H9 (cell line): ENCODE measurements around the gene GPR37L1. TPM values are rescaled to one million over a fixed set of nuclear protein-coding genes. Genes with fewer than 3 reads are reported as not detected.

Source experiments
- DNase-seq: peaks from one replicate; pipeline ENCODE4 v3.0.0-alpha.2; 2017
- H2AFZ ChIP-seq: one replicate; pipeline ENCODE4 v1.6.1; 2013; ENCODE audit warnings: mild to moderate bottlenecking, low read length, control low read depth, moderate library complexity
- H2AK5ac ChIP-seq: 2 replicates; pipeline ENCODE4 v1.6.1; 2013; ENCODE audit warnings: low read length, control low read depth, mixed read lengths; ENCODE audit not compliant: insufficient read length
- H2BK120ac ChIP-seq: one replicate; pipeline ENCODE4 v1.6.1; 2013; ENCODE audit warnings: low read depth, mild to moderate bottlenecking, low read length, control low read depth, inconsistent platforms; ENCODE audit not compliant: poor library complexity, severe bottlenecking
- H2BK12ac ChIP-seq: 2 replicates; pipeline ENCODE4 v1.6.1; 2013; ENCODE audit warnings: low read length, control low read depth, mixed read lengths, low read depth; ENCODE audit not compliant: insufficient read length
- H2BK15ac ChIP-seq: 2 replicates; pipeline ENCODE4 v1.6.1; 2013; ENCODE audit warnings: low read depth, low read length, control low read depth
- H2BK20ac ChIP-seq: one replicate; pipeline ENCODE4 v1.6.1; 2013; ENCODE audit warnings: low read depth, mild to moderate bottlenecking, low read length, control low read depth, inconsistent platforms; ENCODE audit not compliant: poor library complexity, severe bottlenecking
- H2BK5ac ChIP-seq: 2 replicates; pipeline ENCODE4 v1.6.1; 2013; ENCODE audit warnings: low read length, control low read depth, mixed read lengths; ENCODE audit not compliant: insufficient read length
- H3K14ac ChIP-seq: 2 replicates; pipeline ENCODE4 v1.6.1; 2013; ENCODE audit warnings: low read length, control low read depth; ENCODE audit not compliant: insufficient read depth
- H3K18ac ChIP-seq: 2 replicates; pipeline ENCODE4 v1.6.1; 2013; ENCODE audit warnings: low read depth, mild to moderate bottlenecking, mixed read lengths, low read length, control low read depth; ENCODE audit not compliant: insufficient read length
- H3K23ac ChIP-seq: 2 replicates; pipeline ENCODE4 v1.6.1; 2013; ENCODE audit warnings: low read length, control low read depth, mixed read lengths, low read depth; ENCODE audit not compliant: insufficient read length
- H3K23me2 ChIP-seq: 2 replicates; pipeline ENCODE4 v1.6.1; 2013; ENCODE audit warnings: low read depth, mild to moderate bottlenecking, mixed read lengths, low read length, control low read depth; ENCODE audit not compliant: insufficient read length, poor library complexity, severe bottlenecking
- H3K27ac ChIP-seq: 2 replicates; pipeline ENCODE4 v1.5.1; 2013; ENCODE audit warnings: low read length, control low read depth, mixed read lengths, low read depth; ENCODE audit not compliant: insufficient read length
- H3K27me3 ChIP-seq: 2 replicates; pipeline ENCODE4 v1.6.1; 2013; ENCODE audit warnings: low read length, control low read depth, inconsistent platforms; ENCODE audit not compliant: insufficient read depth
- H3K4ac ChIP-seq: 2 replicates; pipeline ENCODE4 v1.6.1; 2013; ENCODE audit warnings: low read depth, mild to moderate bottlenecking, control low read depth, inconsistent platforms, low read length, moderate library complexity
- H3K4me1 ChIP-seq: 2 replicates; pipeline ENCODE4 v1.6.1; 2013; ENCODE audit warnings: low read length, control low read depth, inconsistent platforms; ENCODE audit not compliant: insufficient read depth
- H3K4me2 ChIP-seq: 2 replicates; pipeline ENCODE4 v1.6.1; 2013; ENCODE audit warnings: low read length, control low read depth, mixed read lengths; ENCODE audit not compliant: insufficient read length, insufficient read depth
- H3K56ac ChIP-seq: 2 replicates; pipeline ENCODE4 v1.6.1; 2013; ENCODE audit warnings: low read depth, mild to moderate bottlenecking, mixed read lengths, low read length, control low read depth; ENCODE audit not compliant: insufficient read length
- H3K79me1 ChIP-seq: 2 replicates; pipeline ENCODE4 v1.6.1; 2013; ENCODE audit warnings: low read depth, mild to moderate bottlenecking, moderate library complexity, low read length, control low read depth, inconsistent platforms; ENCODE audit not compliant: insufficient read depth, poor library complexity, severe bottlenecking
- H3K79me2 ChIP-seq: 2 replicates; pipeline ENCODE4 v1.6.1; 2013; ENCODE audit warnings: low read length, control low read depth, inconsistent platforms; ENCODE audit not compliant: insufficient read depth
- H3K9ac ChIP-seq: 2 replicates; pipeline ENCODE4 v1.6.1; 2013; ENCODE audit warnings: low read length, control low read depth, mixed read lengths; ENCODE audit not compliant: insufficient read length; ENCODE audit errors: extremely low read depth
- H3K9me3 ChIP-seq: one replicate; pipeline ENCODE4 v1.6.1; 2013; ENCODE audit warnings: low read depth, low read length, inconsistent platforms; ENCODE audit not compliant: control insufficient read depth
- H3T11ph ChIP-seq: one replicate; pipeline ENCODE4 v1.6.1; 2013; ENCODE audit warnings: mild to moderate bottlenecking, low read length, control low read depth, inconsistent platforms
- H4K20me1 ChIP-seq: one replicate; pipeline ENCODE4 v1.6.1; 2013; ENCODE audit not compliant: control insufficient read depth, insufficient read length, insufficient read depth
- H4K5ac ChIP-seq: 2 replicates; pipeline ENCODE4 v1.6.1; 2013; ENCODE audit warnings: low read depth, mild to moderate bottlenecking, mixed read lengths, low read length, control low read depth; ENCODE audit not compliant: insufficient read length
- H4K8ac ChIP-seq: replicated peaks from 2 replicates; pipeline ENCODE4 v1.6.1; 2013; ENCODE audit warnings: low read length, control low read depth, mixed read lengths, low read depth; ENCODE audit not compliant: insufficient read length
- H4K91ac ChIP-seq: 2 replicates; pipeline ENCODE4 v1.6.1; 2013; ENCODE audit warnings: low read depth, mild to moderate bottlenecking, moderate library complexity, mixed read lengths, low read length, control low read depth; ENCODE audit not compliant: insufficient read length
- H3K27ac Mint-ChIP-seq, 3 experiments: 2 replicates in 2 of 3; 3 replicates in 1 of 3; pipeline ENCODE4 v1.8.0; 2020 to 2021; ENCODE audit warnings: mixed read lengths in 3 of 3, mild to moderate bottlenecking in 1 of 3, moderate library complexity in 1 of 3
- H3K27me3 Mint-ChIP-seq: 2 replicates; pipeline ENCODE4 v1.8.0; 2021; ENCODE audit warnings: low read depth, mild to moderate bottlenecking, moderate library complexity, mixed read lengths
- H3K36me3 Mint-ChIP-seq, 3 experiments: 2 replicates in 2 of 3; 3 replicates in 1 of 3; pipeline ENCODE4 v1.8.0; 2020 to 2021; ENCODE audit warnings: low read depth in 3 of 3, mixed read lengths in 3 of 3; ENCODE audit not compliant: insufficient read depth in 1 of 3
- H3K4me1 Mint-ChIP-seq, 2 experiments: 2 replicates each; pipeline ENCODE4 v1.8.0; 2020; ENCODE audit warnings: mixed read lengths in 2 of 2
- H3K4me3 Mint-ChIP-seq, 2 experiments: 2 replicates in 1 of 2; 3 replicates in 1 of 2; pipeline ENCODE4 v1.8.0; 2020 to 2021; ENCODE audit warnings: mild to moderate bottlenecking in 2 of 2, mixed read lengths in 2 of 2, moderate library complexity in 1 of 2
- H3K9me3 Mint-ChIP-seq, 2 experiments: 2 replicates in 1 of 2; 3 replicates in 1 of 2; pipeline ENCODE4 v1.8.0; 2020; ENCODE audit warnings: mild to moderate bottlenecking in 2 of 2, mixed read lengths in 2 of 2, moderate library complexity in 1 of 2
- CTCF ChIP-seq: fragments of 200-600 bp; sonication (generic); conservative IDR thresholded peaks from 3 replicates; pipeline ENCODE4 v1.8.0; 2021; ENCODE audit warnings: antibody characterized with exemption, mild to moderate bottlenecking
- WGBS: extraction: QIAGEN DNeasy Blood & Tissue Kit; methylation state at CpG from one replicate; pipeline ENCODE4 v1.1.7; 2013; ENCODE audit warnings: missing lambda C conversion rate, low lambda C conversion rate, mixed read lengths; ENCODE audit not compliant: insufficient read length; ENCODE audit errors: extremely low coverage; 5-methylcytosine and 5-hydroxymethylcytosine counted together
- total RNA-seq: library from RNA; stranded (reverse); gene quantifications from 2 replicates; pipeline ENCODE4 v1.2.1, GENCODE V29; 2021

Gene GPR37L1
- total RNA-seq, 1 experiment from 2014 or later = 0.11 TPM

GRCh38 chr1:202133496-202133895 lies 10.8 kb downstream of the GPR37L1 start:
- H2AK5ac ChIP-seq = no peak overlapping the region
- no peak for DNase-seq
- no peak overlapping the region for H3K56ac ChIP-seq
- H2BK12ac ChIP-seq = no peak overlapping the region
- H2BK120ac ChIP-seq = no peak overlapping the region
- H3K9ac ChIP-seq = no peak overlapping the region
- no peak overlapping the region for H3K14ac ChIP-seq
- H3K4me2 ChIP-seq = no peak overlapping the region
- no peak overlapping the region for H3T11ph ChIP-seq
- H3K4me3 Mint-ChIP-seq = no peak overlapping the region
- H4K8ac ChIP-seq = no peak overlapping the region
- no peak overlapping the region for H2BK20ac ChIP-seq
- no peaks in the 10 kb centered on the region for H3K79me1 ChIP-seq
- no peak overlapping the region for H4K91ac ChIP-seq
- H3K23me2 ChIP-seq = no peaks in the 10 kb centered on the region
- no peaks in the 10 kb centered on the region for H3K9me3 Mint-ChIP-seq
- H3K4me1 ChIP-seq = no peaks in the 10 kb centered on the region
- no peak overlapping the region for H3K27ac ChIP-seq
- peak overlapping the region in 2 of 3 experiments; percentile 60 to 78; a peak in 3 of 7 replicates for H3K27ac Mint-ChIP-seq
- no peak overlapping the region for H4K5ac ChIP-seq
- no peak overlapping the region for H3K23ac ChIP-seq
- no peak overlapping the region for H2AFZ ChIP-seq
- WGBS = no CpG with 5 or more reads among the region's 8 CpGs
- H3K18ac ChIP-seq = no peak overlapping the region
- TF ChIP-seq CTCF = no peak
- no peak overlapping the region for H3K4ac ChIP-seq
- H3K36me3 Mint-ChIP-seq = peaks cover 12 to 36% (median 31%) of the 10 kb centered on the region in 3 experiments; a peak in 6 of 7 replicates
- H4K20me1 ChIP-seq = no peaks in the 10 kb centered on the region
- no peak overlapping the region for H2BK15ac ChIP-seq
- H3K4me1 Mint-ChIP-seq = peaks cover 12 to 19% of the 10 kb centered on the region in 2 experiments
- no peaks in the 10 kb centered on the region for H3K27me3 ChIP-seq
- H2BK5ac ChIP-seq = no peak overlapping the region
- no peaks in the 10 kb centered on the region for H3K79me2 ChIP-seq
- H3K9me3 ChIP-seq = no peaks in the 10 kb centered on the region
- H3K27me3 Mint-ChIP-seq = no peaks in the 10 kb centered on the region
